Stimulated activated CD8-positive, alpha-beta memory T cell treated with anti-CD3 and anti-CD28 coated beads, Interleukin-4, amount 100 ng/mL, for 48 hours (primary cell): ENCODE data around the gene STX1B.

Experiments used
- DNase-seq: peaks from one replicate; pipeline ENCODE4 v3.0.0-alpha.2; 2020

Gene STX1B

GRCh38 chr16:30972872-30973271, 37.6 kb downstream of the STX1B start:
- no peak for DNase-seq

GRCh38 chr16:30971298-30971697, 39.1 kb downstream of the STX1B start:
- DNase-seq: no peak

- DNase-seq: no peak
Observed at GRCh38 chr16:30969246-30969842, 41.1 kb downstream of the STX1B start.

GRCh38 chr16:30967795-30968194, 42.6 kb downstream of the STX1B start:
- no peak for DNase-seq

GRCh38 chr16:30966033-30966619, 44.3 kb downstream of the STX1B start:
- no peak for DNase-seq

- no peak for DNase-seq
Observed at GRCh38 chr16:30965436-30965835, 45.0 kb downstream of the STX1B start.

GRCh38 chr16:30964574-30965226, 45.7 kb downstream of the STX1B start:
- no peak for DNase-seq

- DNase-seq: no peak
Observed at GRCh38 chr16:30963925-30964511, 46.4 kb downstream of the STX1B start.

- DNase-seq: no peak
Observed at GRCh38 chr16:30961384-30961783, 49.1 kb downstream of the STX1B start.

- DNase-seq: no peak
Observed at GRCh38 chr16:30958175-30959079, 52.0 kb downstream of the STX1B start.

- DNase-seq: peak; percentile 99
Observed at GRCh38 chr16:30957456-30958174, 52.8 kb downstream of the STX1B start, which contains the start of gene SETD1A. Gene SETD1A, plus strand, starts transcription at chr16:30957754. Its CDS starts 978 bp downstream, at chr16:30958732.

- peak; percentile 96 for DNase-seq
Observed at GRCh38 chr16:30956601-30957455, 53.6 kb downstream of the STX1B start.

- DNase-seq: no peak
Observed at GRCh38 chr16:30954993-30955392, 55.4 kb downstream of the STX1B start.

GRCh38 chr16:30953511-30954124, 56.8 kb downstream of the STX1B start:
- DNase-seq: peak; percentile 78

- no peak for DNase-seq
Observed at GRCh38 chr16:30953111-30953510, 57.3 kb downstream of the STX1B start.

- DNase-seq: no peak
Observed at GRCh38 chr16:30951750-30952149, 58.7 kb downstream of the STX1B start.

- DNase-seq: no peak
Observed at GRCh38 chr16:30951193-30951592, 59.2 kb downstream of the STX1B start.

GRCh38 chr16:30950516-30951065, 59.8 kb downstream of the STX1B start:
- no peak for DNase-seq

- DNase-seq: peak; percentile 63
Observed at GRCh38 chr16:30949650-30950515, 60.6 kb downstream of the STX1B start.
